ENCODE results near the gene IP6K2.

DNA sequence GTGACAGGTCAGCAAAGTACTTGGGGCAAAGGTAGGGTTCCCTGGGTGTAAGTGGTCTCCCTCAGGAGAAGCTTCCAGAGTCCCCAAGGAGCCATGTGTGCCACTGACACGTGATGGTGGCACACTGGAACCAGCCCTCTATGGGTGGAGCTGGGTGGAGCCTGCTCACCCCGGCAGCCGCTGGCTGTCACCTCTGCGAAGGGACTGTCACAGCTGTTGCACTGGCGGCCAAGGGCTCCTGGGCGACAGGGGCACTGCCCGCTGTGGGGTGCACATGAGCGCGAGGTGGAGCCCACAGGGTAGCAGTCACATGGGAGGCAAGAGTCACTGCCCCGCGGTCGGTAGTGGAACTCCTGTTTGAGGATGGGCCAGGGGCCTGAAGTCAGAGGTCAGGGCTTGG, 66.3 kb downstream of the IP6K2 start:
- TF ChIP-seq, protein P1, sequence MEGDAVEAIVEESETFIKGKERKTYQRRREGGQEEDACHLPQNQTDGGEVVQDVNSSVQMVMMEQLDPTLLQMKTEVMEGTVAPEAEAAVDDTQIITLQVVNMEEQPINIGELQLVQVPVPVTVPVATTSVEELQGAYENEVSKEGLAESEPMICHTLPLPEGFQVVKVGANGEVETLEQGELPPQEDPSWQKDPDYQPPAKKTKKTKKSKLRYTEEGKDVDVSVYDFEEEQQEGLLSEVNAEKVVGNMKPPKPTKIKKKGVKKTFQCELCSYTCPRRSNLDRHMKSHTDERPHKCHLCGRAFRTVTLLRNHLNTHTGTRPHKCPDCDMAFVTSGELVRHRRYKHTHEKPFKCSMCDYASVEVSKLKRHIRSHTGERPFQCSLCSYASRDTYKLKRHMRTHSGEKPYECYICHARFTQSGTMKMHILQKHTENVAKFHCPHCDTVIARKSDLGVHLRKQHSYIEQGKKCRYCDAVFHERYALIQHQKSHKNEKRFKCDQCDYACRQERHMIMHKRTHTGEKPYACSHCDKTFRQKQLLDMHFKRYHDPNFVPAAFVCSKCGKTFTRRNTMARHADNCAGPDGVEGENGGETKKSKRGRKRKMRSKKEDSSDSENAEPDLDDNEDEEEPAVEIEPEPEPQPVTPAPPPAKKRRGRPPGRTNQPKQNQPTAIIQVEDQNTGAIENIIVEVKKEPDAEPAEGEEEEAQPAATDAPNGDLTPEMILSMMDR (IDR thresholded peaks at IDR 0.05): no peak
- TF ChIP-seq POLR2A (IDR thresholded peaks at IDR 0.05) (no peak), POLR2AphosphoS5 (IDR thresholded peaks at IDR 0.05) (no peak)
